BE2C (cell line): Measurements from ENCODE around the gene DHX58.

Experiments used
- DNase-seq: peaks from one replicate; pipeline ENCODE4 v3.0.0-alpha.2; 2020
- H3K27me3 ChIP-seq: fragments of 250-450 bp; sonication (Bioruptor Pico); 2 replicates; pipeline ENCODE4 v1.5.1; 2020; ENCODE audit warnings: mild to moderate bottlenecking
- H3K36me3 ChIP-seq: fragments of 250-450 bp; sonication (Bioruptor Pico); 2 replicates; pipeline ENCODE4 v1.5.1; 2020; ENCODE audit warnings: mild to moderate bottlenecking
- H3K4me1 ChIP-seq: fragments of 250-450 bp; sonication (Bioruptor Pico); 2 replicates; pipeline ENCODE4 v1.5.1; 2020
- H3K4me3 ChIP-seq: 2 replicates; pipeline ENCODE4 v1.5.1; 2011; ENCODE audit warnings: low read depth, low read length
- H3K9me3 ChIP-seq: fragments of 250-450 bp; sonication (Bioruptor Pico); 2 replicates; pipeline ENCODE4 v1.5.1; 2020
- CTCF ChIP-seq: IDR thresholded peaks from 2 replicates; pipeline ENCODE4 v1.5.1; 2012; ENCODE audit warnings: mild to moderate bottlenecking, low read depth, low read length

DHX58 gene

GRCh38 chr17:42055496-42055895, 57.0 kb downstream of the DHX58 start:
- no peak overlapping the region for H3K4me3 ChIP-seq
- no peak for TF ChIP-seq CTCF
- no peaks in the 10 kb centered on the region for H3K36me3 ChIP-seq
- no peak for DNase-seq
- H3K27me3 ChIP-seq, result no peaks in the 10 kb centered on the region
- H3K9me3 ChIP-seq, result no peaks in the 10 kb centered on the region
- no peaks in the 10 kb centered on the region for H3K4me1 ChIP-seq

DNA sequence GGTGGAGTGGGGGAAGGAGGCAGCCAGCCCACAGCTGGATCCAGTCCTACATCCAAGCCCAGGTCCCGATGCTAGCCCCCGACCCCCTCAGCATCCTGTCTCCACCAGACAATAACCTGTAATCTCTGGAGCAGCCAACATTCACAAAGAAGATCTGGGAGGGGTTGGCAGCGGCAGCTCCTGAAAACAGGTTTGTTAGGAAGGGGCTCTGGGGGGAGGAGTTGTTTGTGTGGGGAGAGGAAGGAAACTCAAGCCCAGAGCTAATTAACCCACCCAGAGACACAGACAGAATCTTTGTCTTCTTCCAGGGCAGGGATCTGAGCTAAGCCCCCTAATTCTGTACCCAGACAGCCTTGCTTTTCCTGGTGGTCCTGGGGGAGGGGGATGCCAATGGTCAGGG, 57.5 kb downstream of the DHX58 start:
- Histone ChIP-seq H3K36me3 (no peaks in the 10 kb centered on the region), H3K27me3 (no peaks in the 10 kb centered on the region), H3K9me3 (no peaks in the 10 kb centered on the region), H3K4me1 (no peaks in the 10 kb centered on the region), H3K4me3 (no peak overlapping the region)
- no peak for DNase-seq
- no peak for TF ChIP-seq CTCF

- Histone ChIP-seq H3K27me3 (no peaks in the 10 kb centered on the region), H3K9me3 (no peaks in the 10 kb centered on the region), H3K36me3 (no peaks in the 10 kb centered on the region), H3K4me1 (no peaks in the 10 kb centered on the region), H3K4me3 (no peak overlapping the region)
- no peak for TF ChIP-seq CTCF
- no peak for DNase-seq
Measured at GRCh38 chr17:42053731-42054500, 58.6 kb downstream of the DHX58 start.

DNA sequence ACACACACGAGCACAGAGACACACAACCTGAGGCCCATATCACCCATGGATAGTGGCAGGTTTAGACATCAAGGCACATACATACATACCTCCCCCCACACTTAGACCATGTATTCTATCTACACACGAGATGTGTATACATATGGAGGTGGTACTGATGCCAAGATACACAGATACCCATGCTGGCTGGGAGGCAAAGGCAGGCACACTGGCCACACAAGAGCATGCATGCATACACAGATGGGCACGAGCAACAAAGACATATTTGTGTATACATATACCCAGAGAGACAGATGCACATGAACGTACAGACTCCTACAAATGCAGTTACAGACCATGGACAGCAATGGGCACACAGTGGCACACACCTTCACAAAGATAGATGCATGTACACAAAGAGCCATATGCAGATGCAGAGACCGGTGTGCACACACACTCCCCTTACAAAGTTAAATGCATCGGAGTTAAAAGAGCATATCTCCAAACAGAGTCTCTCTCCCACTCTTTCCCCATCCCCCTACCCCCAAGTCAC, 60.1 kb downstream of the DHX58 start:
- H3K4me1 ChIP-seq, result no peaks in the 10 kb centered on the region
- DNase-seq, result no peak
- H3K9me3 ChIP-seq, result no peaks in the 10 kb centered on the region
- H3K36me3 ChIP-seq, result no peaks in the 10 kb centered on the region
- H3K27me3 ChIP-seq, result no peaks in the 10 kb centered on the region
- no peak overlapping the region for H3K4me3 ChIP-seq
- no peak for TF ChIP-seq CTCF

DNA sequence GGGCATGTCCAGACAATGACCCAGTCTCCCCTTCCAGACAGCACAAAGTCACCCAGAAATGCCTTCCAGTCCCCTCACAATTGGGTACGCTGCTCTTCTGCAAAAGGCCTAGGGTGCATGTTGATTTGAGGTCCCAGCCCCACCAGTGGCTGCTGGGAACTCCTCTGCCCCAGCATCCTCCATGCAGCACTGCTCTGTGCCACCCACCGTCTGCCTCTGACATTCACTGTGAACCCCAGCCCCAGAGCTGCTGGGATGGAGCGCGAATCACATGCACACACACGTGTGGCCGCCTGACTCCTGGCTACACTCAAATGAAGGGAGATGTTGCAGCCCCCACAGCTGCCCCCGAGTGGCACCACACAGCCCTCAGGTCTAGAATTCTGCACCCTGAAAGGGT, 60.9 kb downstream of the DHX58 start:
- no peaks in the 10 kb centered on the region for H3K36me3 ChIP-seq
- no peaks in the 10 kb centered on the region for H3K4me1 ChIP-seq
- no peaks in the 10 kb centered on the region for H3K27me3 ChIP-seq
- H3K4me3 ChIP-seq, result no peak overlapping the region
- TF ChIP-seq CTCF, result no peak
- H3K9me3 ChIP-seq, result no peaks in the 10 kb centered on the region
- DNase-seq, result no peak
